Fibroblast of villous mesenchyme (primary cell): ENCODE data around the gene NCKAP5. TPM values are rescaled to one million over a fixed set of nuclear protein-coding genes. Genes with fewer than 3 reads are reported as not detected.

Source experiments
- DNase-seq: peaks from one replicate; pipeline ENCODE4 v3.0.0-alpha.2; 2010; ENCODE audit warnings: low read depth
- H3K4me3 ChIP-seq: 2 replicates; pipeline ENCODE4 v1.5.1; 2011; ENCODE audit warnings: low read depth, mild to moderate bottlenecking, low read length
- total RNA-seq: library from RNA; depleted of rRNA; stranded (reverse); fragments of >200 nt; gene quantifications from 2 replicates; pipeline ENCODE4 v1.2.3, GENCODE V29; 2012
- TF ChIP-seq, protein P1 (sequence below): IDR thresholded peaks from 2 replicates; pipeline ENCODE4 v1.5.1; 2012; ENCODE audit warnings: low read depth, mild to moderate bottlenecking, low read length; ENCODE audit not compliant: insufficient read depth

The NCKAP5 gene
- total RNA-seq, 1 donor = 47.9 TPM

DNA sequence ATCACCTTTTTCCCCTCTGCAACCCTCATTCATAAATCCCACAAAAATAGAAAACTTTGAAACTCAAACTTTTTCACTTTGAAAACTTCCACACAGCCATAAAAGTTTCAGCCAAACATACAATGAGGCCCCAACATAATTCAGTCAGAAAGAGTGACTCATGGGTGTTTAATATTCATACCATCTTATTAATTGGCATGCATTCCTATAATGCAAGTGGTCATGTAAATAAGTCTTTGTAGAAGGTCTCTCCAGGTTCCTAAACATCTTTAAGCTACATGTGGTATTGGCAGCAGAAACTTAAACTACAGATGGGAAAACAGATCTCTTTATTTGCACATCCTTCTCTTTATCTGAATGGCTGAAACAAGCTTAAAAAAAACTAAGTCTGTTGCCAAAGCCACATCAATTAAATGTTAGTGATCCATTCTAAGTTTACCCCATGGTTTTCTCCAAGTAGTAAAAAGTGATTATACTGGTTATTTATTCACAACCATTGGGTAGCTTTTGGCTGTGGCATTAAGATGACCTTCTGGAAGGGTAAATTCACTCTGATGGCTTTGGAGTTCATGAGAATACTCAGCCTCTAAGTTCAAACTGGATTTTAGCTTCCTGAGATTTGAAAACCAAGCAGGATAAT lies 828.1 kb downstream of the NCKAP5 start:
- no peak overlapping the region for H3K4me3 ChIP-seq
- TF ChIP-seq, protein P1, sequence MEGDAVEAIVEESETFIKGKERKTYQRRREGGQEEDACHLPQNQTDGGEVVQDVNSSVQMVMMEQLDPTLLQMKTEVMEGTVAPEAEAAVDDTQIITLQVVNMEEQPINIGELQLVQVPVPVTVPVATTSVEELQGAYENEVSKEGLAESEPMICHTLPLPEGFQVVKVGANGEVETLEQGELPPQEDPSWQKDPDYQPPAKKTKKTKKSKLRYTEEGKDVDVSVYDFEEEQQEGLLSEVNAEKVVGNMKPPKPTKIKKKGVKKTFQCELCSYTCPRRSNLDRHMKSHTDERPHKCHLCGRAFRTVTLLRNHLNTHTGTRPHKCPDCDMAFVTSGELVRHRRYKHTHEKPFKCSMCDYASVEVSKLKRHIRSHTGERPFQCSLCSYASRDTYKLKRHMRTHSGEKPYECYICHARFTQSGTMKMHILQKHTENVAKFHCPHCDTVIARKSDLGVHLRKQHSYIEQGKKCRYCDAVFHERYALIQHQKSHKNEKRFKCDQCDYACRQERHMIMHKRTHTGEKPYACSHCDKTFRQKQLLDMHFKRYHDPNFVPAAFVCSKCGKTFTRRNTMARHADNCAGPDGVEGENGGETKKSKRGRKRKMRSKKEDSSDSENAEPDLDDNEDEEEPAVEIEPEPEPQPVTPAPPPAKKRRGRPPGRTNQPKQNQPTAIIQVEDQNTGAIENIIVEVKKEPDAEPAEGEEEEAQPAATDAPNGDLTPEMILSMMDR = no peak
- no peak for DNase-seq

DNA sequence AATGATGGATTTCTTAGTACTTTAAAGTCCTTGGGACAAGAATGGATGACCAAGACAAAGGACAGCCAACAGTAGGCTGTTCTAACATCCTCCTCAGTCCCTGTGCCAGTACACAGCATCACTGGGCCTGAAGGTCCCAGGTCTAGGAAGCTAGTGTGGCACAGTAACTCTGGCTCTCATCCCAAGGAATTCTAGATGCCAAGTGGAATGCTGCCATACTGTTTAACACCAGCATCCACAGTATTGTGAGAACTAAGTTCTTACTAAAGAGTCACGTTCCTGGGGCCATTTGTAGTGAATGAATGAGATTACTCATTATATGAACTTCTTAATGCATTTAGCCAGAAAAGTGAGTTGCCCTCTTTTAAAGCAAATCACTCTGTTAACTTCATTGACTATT lies 830.0 kb downstream of the NCKAP5 start:
- H3K4me3 ChIP-seq = no peak overlapping the region
- DNase-seq = no peak
- TF ChIP-seq, protein P1 = no peak

GRCh38 chr2:132736059-132736458 lies 832.2 kb downstream of the NCKAP5 start:
- no peak for DNase-seq
- no peak overlapping the region for H3K4me3 ChIP-seq
- TF ChIP-seq, protein P1 = no peak

DNA sequence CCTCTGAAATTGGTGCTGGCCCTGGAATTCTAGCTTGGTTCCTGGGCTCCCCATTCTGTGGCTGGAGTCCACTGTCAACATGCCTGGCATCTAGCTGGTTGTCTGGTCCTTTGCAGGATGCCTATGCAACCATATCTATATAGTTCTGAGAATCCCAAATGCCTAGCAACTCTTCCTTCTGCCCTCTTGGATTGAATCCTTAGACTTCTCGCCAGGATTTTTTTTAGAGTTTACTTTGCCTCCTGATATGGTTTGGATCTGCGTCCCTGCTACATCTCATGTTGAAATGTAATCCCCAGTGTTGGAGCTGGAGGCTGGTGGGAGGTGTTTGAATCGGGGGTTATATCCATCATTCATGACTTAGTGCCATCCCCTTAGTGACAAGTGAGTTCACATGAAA lies 833.3 kb downstream of the NCKAP5 start:
- TF ChIP-seq, protein P1 = no peak
- DNase-seq = no peak
- H3K4me3 ChIP-seq = no peak overlapping the region

GRCh38 chr2:132733094-132733493 lies 835.2 kb downstream of the NCKAP5 start:
- TF ChIP-seq, protein P1 = no peak
- no peak for DNase-seq
- H3K4me3 ChIP-seq = no peak overlapping the region

DNA sequence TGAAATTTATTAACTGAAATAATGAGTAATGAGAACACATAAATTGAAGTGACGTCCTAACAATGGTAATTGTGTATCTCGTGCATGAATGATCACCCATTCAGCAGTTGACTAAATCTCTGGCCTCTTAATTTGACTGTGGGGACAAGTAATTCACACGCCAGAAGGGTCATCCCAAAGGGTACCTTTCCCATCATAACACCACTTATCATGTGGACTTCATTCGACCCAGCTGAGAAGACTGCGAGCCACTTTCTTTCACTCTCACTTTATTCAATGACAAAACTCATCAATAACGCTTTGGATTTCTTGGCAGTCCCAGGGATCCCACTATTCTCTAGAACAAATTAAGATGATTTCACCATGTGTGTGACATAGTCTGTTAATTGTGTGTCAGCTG lies 835.6 kb downstream of the NCKAP5 start:
- DNase-seq = no peak
- TF ChIP-seq, protein P1 = no peak
- no peak overlapping the region for H3K4me3 ChIP-seq

DNA sequence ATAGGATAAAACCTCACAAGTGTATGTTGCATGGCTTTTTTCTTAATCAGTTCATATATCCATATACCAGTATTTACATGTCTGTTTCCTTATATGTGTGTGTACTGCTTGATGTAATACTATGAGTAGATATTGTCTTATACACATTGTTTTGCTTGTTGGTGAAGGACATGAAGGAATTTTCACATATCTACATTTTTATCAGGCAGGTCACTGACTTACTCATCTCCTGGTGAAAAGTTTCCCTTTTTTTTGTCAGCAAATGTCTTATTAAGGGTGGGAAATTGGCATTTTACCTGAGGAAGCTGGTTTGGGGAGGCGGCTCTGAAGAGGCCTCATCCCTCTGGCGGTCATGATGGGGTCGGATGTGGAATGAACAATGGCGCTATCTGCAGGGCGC lies 836.8 kb downstream of the NCKAP5 start:
- TF ChIP-seq, protein P1 = no peak
- no peak overlapping the region for H3K4me3 ChIP-seq
- no peak for DNase-seq
